WTC11 (cell line): ENCODE data around the gene DCUN1D3. TPM values are rescaled to one million over a fixed set of nuclear protein-coding genes. Genes with fewer than 3 reads are reported as not detected.

Experiments
- ATAC-seq: fragments of 200-7000 bp; cut with Tn5 transposase; 2 replicates; pipeline ENCODE4 v1.10.0; 2021; ENCODE audit warnings: mild to moderate bottlenecking, moderate library complexity
- CTCF ChIA-PET: fragments of 300-600 bp; sonication (Branson Sonifier 250); formaldehyde crosslinking; loops from one replicate; lab custom pipeline; 2021; ENCODE audit warnings: antibody characterized with exemption; lab: Charles Lee
- POLR2A ChIA-PET: fragments of 350-600 bp; sonication (Branson Sonifier 250); formaldehyde crosslinking; loops from one replicate; lab custom pipeline; 2021; ENCODE audit warnings: antibody characterized with exemption; lab: Charles Lee
- DNase-seq: peaks from one replicate; pipeline ENCODE4 v3.0.0; 2021; ENCODE audit warnings: low spot score
- H3K27ac Mint-ChIP-seq: 2 replicates; pipeline ENCODE4 v1.8.0; 2021; ENCODE audit warnings: mixed read lengths
- H3K27me3 Mint-ChIP-seq: 2 replicates; pipeline ENCODE4 v1.8.0; 2021; ENCODE audit warnings: low read depth, mild to moderate bottlenecking, moderate library complexity, mixed read lengths
- H3K36me3 Mint-ChIP-seq: 2 replicates; pipeline ENCODE4 v1.8.0; 2021; ENCODE audit warnings: mixed read lengths
- H3K4me1 Mint-ChIP-seq: 2 replicates; pipeline ENCODE4 v1.8.0; 2022; ENCODE audit warnings: mixed read lengths
- H3K4me3 Mint-ChIP-seq: 2 replicates; pipeline ENCODE4 v1.8.0; 2021; ENCODE audit warnings: mild to moderate bottlenecking, moderate library complexity, mixed read lengths
- H3K9me3 Mint-ChIP-seq: 2 replicates; pipeline ENCODE4 v1.8.0; 2021; ENCODE audit warnings: mixed read lengths
- ATF1 ChIP-seq: sonication (generic); formaldehyde crosslinking; IDR thresholded peaks from 2 replicates; pipeline ENCODE4 v1.8.1; 2023; ENCODE audit warnings: mild to moderate bottlenecking, moderate library complexity, missing genetic modification reagents
- E2F4 ChIP-seq: sonication (generic); formaldehyde crosslinking; IDR thresholded peaks from 2 replicates; pipeline ENCODE4 v1.8.1; 2022; ENCODE audit warnings: low read depth, mild to moderate bottlenecking, moderate library complexity, missing genetic modification reagents, borderline replicate concordance
- ESRRA ChIP-seq: sonication (generic); formaldehyde crosslinking; IDR thresholded peaks from 2 replicates; pipeline ENCODE4 v1.8.1; 2022; ENCODE audit warnings: mild to moderate bottlenecking, missing genetic modification reagents, borderline replicate concordance
- GTF2I ChIP-seq: fragments of 250-450 bp; sonication (Bioruptor Pico); conservative IDR thresholded peaks from 2 replicates; pipeline ENCODE4 v1.4.0; 2021; ENCODE audit warnings: mild to moderate bottlenecking
- IRF2 ChIP-seq: sonication (generic); formaldehyde crosslinking; IDR thresholded peaks from 2 replicates; pipeline ENCODE4 v1.8.0; 2022; ENCODE audit warnings: low read depth, missing genetic modification reagents, borderline replicate concordance
- JAZF1 ChIP-seq: fragments of 250-450 bp; sonication (Bioruptor Pico); IDR thresholded peaks from 2 replicates; pipeline ENCODE4 v1.9.0; 2021; ENCODE audit warnings: moderate library complexity, mild to moderate bottlenecking, inconsistent platforms
- NFATC4 ChIP-seq: fragments of 250-450 bp; sonication (Bioruptor Pico); IDR thresholded peaks from 2 replicates; pipeline ENCODE4 v1.9.0; 2021; ENCODE audit warnings: mild to moderate bottlenecking
- NFE2L1 ChIP-seq: sonication (generic); formaldehyde crosslinking; IDR thresholded peaks from 2 replicates; pipeline ENCODE4 v1.8.1; 2023; ENCODE audit warnings: missing genetic modification reagents
- NR1H2 ChIP-seq: sonication (generic); formaldehyde crosslinking; IDR thresholded peaks from 2 replicates; pipeline ENCODE4 v1.9.0; 2021; ENCODE audit warnings: mild to moderate bottlenecking, moderate library complexity, missing genetic modification reagents
- NR2C2 ChIP-seq: sonication (generic); formaldehyde crosslinking; IDR thresholded peaks from 2 replicates; pipeline ENCODE4 v1.8.0; 2022; ENCODE audit warnings: mild to moderate bottlenecking, missing genetic modification reagents
- NR3C1 ChIP-seq: sonication (generic); formaldehyde crosslinking; conservative IDR thresholded peaks from 2 replicates; pipeline ENCODE4 v1.8.1; 2023; ENCODE audit warnings: low read depth, mild to moderate bottlenecking, missing genetic modification reagents
- PRRX2 ChIP-seq: fragments of 250-450 bp; sonication (Bioruptor Pico); IDR thresholded peaks from 2 replicates; pipeline ENCODE4 v1.8.0; 2021; ENCODE audit warnings: mild to moderate bottlenecking
- RELA ChIP-seq: sonication (generic); formaldehyde crosslinking; IDR thresholded peaks from 2 replicates; pipeline ENCODE4 v1.8.1; 2022; ENCODE audit warnings: missing genetic modification reagents, mild to moderate bottlenecking, borderline replicate concordance
- SMAD3 ChIP-seq: sonication (generic); formaldehyde crosslinking; IDR thresholded peaks from 2 replicates; pipeline ENCODE4 v1.8.0; 2022; ENCODE audit warnings: missing genetic modification reagents, mild to moderate bottlenecking, borderline replicate concordance
- TCF7 ChIP-seq: sonication (generic); formaldehyde crosslinking; IDR thresholded peaks from 2 replicates; pipeline ENCODE4 v1.8.0; 2022; ENCODE audit warnings: mild to moderate bottlenecking, low read depth, missing genetic modification reagents, moderate library complexity
- TEAD1 ChIP-seq: sonication (generic); formaldehyde crosslinking; IDR thresholded peaks from 2 replicates; pipeline ENCODE4 v1.8.0; 2022; ENCODE audit warnings: mild to moderate bottlenecking, missing genetic modification reagents
- TEAD4 ChIP-seq: sonication (generic); formaldehyde crosslinking; IDR thresholded peaks from 2 replicates; pipeline ENCODE4 v1.8.0; 2022; ENCODE audit warnings: mild to moderate bottlenecking, missing genetic modification reagents
- ZNF281 ChIP-seq: sonication (generic); formaldehyde crosslinking; IDR thresholded peaks from 2 replicates; pipeline ENCODE4 v1.8.0; 2023; ENCODE audit warnings: mild to moderate bottlenecking, missing genetic modification reagents
- ZNF317 ChIP-seq: sonication (generic); formaldehyde crosslinking; IDR thresholded peaks from 2 replicates; pipeline ENCODE4 v1.8.1; 2023; ENCODE audit warnings: low read depth, mild to moderate bottlenecking, moderate library complexity, missing genetic modification reagents, borderline replicate concordance
- ZNF396 ChIP-seq: fragments of 250-450 bp; sonication (Bioruptor Pico); IDR thresholded peaks from 2 replicates; pipeline ENCODE4 v1.8.0; 2021; ENCODE audit warnings: mild to moderate bottlenecking, moderate library complexity, borderline replicate concordance
- ZNF423 ChIP-seq: fragments of 250-450 bp; sonication (Bioruptor Pico); IDR thresholded peaks from 2 replicates; pipeline ENCODE4 v2.1.2; 2022; ENCODE audit warnings: mild to moderate bottlenecking, moderate library complexity
- ZNF425 ChIP-seq: fragments of 250-450 bp; sonication (Bioruptor Pico); conservative IDR thresholded peaks from 2 replicates; pipeline ENCODE4 v1.9.0; 2021; ENCODE audit warnings: mild to moderate bottlenecking
- total RNA-seq: library from RNA; stranded (reverse); gene quantifications from 3 replicates; pipeline ENCODE4 v1.2.3, GENCODE V29; 2021
- TF ChIP-seq, protein P1 (sequence below): sonication (generic); formaldehyde crosslinking; IDR thresholded peaks from 2 replicates; pipeline ENCODE4 v1.8.1; 2023; ENCODE audit warnings: mild to moderate bottlenecking, missing genetic modification reagents

The DCUN1D3 gene
- total RNA-seq, 1 experiment from 2014 or later, result 14.7 TPM

DNA sequence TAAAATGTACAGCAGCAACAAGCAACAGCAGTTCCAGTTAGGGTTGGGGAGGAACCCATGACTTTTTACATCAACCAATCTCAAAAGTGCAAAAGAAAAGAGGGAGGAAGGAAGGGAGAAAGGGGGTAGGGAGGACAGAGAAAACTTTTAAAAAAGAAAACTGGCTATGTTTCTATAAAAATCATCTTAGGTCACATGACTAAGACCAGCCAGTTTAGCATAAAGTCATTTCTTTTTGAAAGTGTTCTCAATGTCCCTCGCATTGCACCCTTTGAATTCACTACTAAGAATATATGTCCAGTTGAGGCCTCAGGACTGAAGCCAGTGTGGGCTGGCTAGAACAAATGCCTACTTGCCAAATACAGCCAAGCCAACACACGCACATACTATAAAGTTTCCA is 28.9 kb downstream of the DCUN1D3 start:
- CTCF ChIA-PET, result no interaction called here
- POLR2A ChIA-PET, result no interaction called here

DNA sequence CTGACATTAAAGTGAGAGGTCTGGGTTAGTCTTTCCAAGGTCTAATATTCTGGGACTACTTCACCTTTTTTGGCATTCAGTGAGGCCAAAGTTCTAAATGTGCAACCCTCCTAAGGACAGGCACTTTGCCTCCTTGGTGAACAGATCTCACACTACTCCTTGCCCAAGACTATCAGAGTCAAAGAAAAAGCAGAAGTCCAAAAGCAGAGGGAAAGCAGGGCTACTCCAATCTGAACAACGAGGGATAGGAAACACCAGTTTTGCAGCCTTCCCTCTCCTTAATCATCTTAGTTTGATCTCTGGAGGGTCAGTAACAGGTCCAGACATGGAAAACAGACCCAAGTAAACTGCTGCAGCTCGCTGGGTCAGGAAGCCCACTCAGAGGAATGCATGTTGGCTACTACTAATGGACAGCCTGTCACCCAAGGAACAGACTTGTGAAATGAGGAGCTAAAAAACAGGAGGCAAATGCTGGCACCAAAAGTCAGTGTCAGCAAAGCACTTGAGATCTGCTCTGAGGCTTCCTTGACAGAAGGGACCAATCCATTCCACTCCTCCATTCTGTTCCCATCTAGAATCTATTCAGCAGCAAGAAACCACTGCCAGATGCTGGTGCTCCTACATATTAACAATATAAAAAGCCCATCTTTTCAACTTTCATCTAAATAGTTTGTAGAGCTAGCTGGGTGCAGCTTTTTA is 29.9 kb downstream of the DCUN1D3 start:
- Mint-ChIP-seq H3K36me3 (no peaks in the 10 kb centered on the region), H3K27me3 (no peaks in the 10 kb centered on the region)
- no peak for DNase-seq
- POLR2A ChIA-PET, result no interaction called here
- TF ChIP-seq SMAD3 (CRISPR knock-in tag), result no peak
- no peak for TF ChIP-seq RELA
- TF ChIP-seq ZNF425 (CRISPR knock-in tag), result no peak
- TF ChIP-seq TCF7 (CRISPR knock-in tag), result no peak
- no peak for TF ChIP-seq ZNF396 (CRISPR knock-in tag)
- no peak for TF ChIP-seq NFATC4 (CRISPR knock-in tag)
- no peak for TF ChIP-seq ZNF281
- TF ChIP-seq IRF2 (CRISPR knock-in tag), result no peak
- TF ChIP-seq, protein P1, sequence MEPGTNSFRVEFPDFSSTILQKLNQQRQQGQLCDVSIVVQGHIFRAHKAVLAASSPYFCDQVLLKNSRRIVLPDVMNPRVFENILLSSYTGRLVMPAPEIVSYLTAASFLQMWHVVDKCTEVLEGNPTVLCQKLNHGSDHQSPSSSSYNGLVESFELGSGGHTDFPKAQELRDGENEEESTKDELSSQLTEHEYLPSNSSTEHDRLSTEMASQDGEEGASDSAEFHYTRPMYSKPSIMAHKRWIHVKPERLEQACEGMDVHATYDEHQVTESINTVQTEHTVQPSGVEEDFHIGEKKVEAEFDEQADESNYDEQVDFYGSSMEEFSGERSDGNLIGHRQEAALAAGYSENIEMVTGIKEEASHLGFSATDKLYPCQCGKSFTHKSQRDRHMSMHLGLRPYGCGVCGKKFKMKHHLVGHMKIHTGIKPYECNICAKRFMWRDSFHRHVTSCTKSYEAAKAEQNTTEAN (CRISPR knock-in tag), result no peak
- TF ChIP-seq ZNF423 (CRISPR knock-in tag), result no peak
- TF ChIP-seq ATF1 (CRISPR knock-in tag), result no peak
- TF ChIP-seq NR2C2 (CRISPR knock-in tag), result no peak
- TF ChIP-seq TEAD1 (CRISPR knock-in tag), result no peak
- no peak for TF ChIP-seq ESRRA (CRISPR knock-in tag)
- TF ChIP-seq, all 79 proteins: peak for 0
- Mint-ChIP-seq H3K4me1 (peaks cover 47% of the 10 kb centered on the region), H3K27ac (0 out of 2 replicates have a peak overlapping the region, but pooled peaks have one; percentile 26), H3K4me3 (no peak overlapping the region), H3K9me3 (no peaks in the 10 kb centered on the region)
- ATAC-seq, result no peak
- CTCF ChIA-PET, result interaction anchor here (0.6 kb wide), 1 partner anchor 96 kb away, joined by 5 read pairs; no protein-coding TSS in a partner anchor

More for the DNA sequence above, 28.9 kb downstream of the DCUN1D3 start:
- no peak overlapping the region for H3K4me3 Mint-ChIP-seq
- no peaks in the 10 kb centered on the region for H3K9me3 Mint-ChIP-seq
- no peaks in the 10 kb centered on the region for H3K27me3 Mint-ChIP-seq
- no peaks in the 10 kb centered on the region for H3K36me3 Mint-ChIP-seq
- 0 out of 2 replicates have a peak overlapping the region, but pooled peaks have one; percentile 58 for H3K27ac Mint-ChIP-seq
- TF ChIP-seq TCF7 (CRISPR knock-in tag), result no peak
- no peak for TF ChIP-seq PRRX2 (CRISPR knock-in tag)
- TF ChIP-seq NR3C1 (CRISPR knock-in tag), result no peak
- no peak for TF ChIP-seq GTF2I
- TF ChIP-seq NFE2L1 (CRISPR knock-in tag), result no peak
- no peak for TF ChIP-seq ZNF317 (CRISPR knock-in tag)
- no peak for TF ChIP-seq NFATC4 (CRISPR knock-in tag)
- TF ChIP-seq TEAD4 (CRISPR knock-in tag), result no peak
- no peak for TF ChIP-seq JAZF1 (CRISPR knock-in tag)
- TF ChIP-seq NR1H2 (CRISPR knock-in tag), result no peak
- TF ChIP-seq NR2C2 (CRISPR knock-in tag), result no peak
- no peak for TF ChIP-seq E2F4 (CRISPR knock-in tag)
- DNase-seq, result no peak
- no peak for ATAC-seq
- peaks cover 42% of the 10 kb centered on the region for H3K4me1 Mint-ChIP-seq
